Smooth muscle cell of the brain vasculature (primary cell): Measurements from ENCODE around the gene ABCA12.

Source experiments
- DNase-seq: peaks from one replicate; pipeline ENCODE4 v3.0.0-alpha.2; 2012; ENCODE audit warnings: low read depth, low spot score

Gene ABCA12

DNA sequence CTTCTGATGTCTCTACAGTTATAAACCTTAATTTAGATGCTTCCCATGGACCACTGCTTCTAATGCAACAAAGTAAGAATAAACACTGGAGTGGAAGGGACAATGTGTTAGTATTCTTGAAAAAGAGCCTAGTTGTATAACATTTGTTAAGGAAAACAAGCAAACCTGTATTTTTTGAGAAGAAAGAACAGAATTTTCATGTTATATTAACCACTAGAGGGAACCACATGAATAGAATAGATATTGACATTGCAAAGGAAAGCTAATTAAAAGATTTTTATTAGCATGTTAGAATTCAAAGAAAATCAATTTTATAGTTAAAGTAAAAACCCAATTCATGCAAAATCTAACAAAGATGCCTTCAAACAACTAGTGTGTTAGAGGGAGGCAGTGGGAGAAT is 177.7 kb downstream of the ABCA12 start:
- DNase-seq: no peak

DNA sequence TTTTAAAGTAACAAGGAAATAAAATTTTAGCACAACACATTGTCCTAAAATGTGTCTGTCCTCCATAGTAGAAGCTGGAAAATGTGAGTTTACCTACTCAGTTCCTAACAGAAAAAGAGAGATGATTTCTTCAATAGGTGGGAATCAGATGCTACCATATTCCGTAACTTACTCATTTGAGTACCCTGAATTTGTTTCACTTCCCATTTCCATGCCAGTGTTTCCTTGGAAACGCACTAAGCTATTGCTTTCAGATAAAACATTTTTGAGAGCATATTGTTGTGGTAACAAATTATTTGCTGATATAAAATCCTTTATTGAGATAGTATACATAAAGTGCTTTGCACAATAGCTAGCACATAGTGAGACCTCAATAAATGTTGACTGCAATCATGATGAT is 191.5 kb downstream of the ABCA12 start:
- DNase-seq: no peak

DNA sequence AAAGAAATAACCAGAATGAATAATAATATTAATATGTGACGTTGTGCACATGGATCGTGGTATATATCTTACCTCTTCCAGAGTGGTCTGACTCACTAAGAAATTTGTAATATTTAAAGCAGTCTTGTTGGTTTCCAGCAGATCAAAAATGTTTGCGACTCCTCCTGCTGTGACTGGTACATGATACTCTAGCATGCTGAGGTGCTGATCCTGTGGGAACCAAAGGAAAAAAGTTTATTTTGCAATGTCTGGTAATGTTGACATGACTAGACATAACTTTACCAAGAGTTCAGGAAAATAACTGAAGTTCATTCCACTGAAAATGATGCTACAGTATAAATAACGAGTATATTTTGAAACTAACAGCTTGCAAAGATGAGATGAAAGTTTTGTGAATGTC is 204.4 kb downstream of the ABCA12 start:
- peak; percentile 37 for DNase-seq

DNA sequence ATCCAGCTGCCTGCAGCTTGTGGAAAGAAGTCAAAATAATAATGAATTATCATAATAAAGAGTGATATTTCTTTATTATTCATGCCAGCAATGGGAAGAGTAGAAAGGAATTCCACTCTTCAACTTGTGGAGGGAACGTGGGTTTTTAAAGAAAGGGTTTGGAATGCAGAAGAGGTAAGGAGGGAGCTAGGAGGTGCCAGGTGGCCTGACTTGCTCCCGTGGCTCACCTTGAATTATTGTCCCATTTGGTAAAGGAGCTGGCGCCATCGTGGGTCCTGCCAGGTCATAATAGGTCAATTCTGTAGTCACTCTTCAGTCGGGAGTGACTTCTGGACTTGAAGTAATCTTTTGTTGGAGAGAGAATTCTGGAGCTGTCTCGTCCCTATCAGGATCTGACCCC is 233.8 kb downstream of the ABCA12 start:
- DNase-seq: no peak

DNA sequence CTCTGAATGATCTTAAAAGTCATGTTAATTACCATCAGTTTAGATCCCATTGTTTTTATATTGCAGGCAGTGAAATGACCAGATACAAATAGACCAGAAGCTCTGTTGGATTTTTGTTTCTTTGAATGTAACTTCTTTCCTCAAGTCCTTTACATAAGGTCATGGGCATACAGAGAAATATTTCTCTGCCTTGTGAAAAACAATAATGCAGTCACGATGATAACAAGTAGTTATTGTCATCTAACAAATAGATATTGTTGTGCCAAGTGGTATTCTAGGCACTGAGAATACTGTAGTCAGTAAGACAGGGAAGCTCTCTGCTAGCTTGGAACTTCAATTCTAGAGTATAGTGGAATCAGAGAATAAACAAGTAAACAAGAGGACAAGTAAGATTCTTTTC is 234.2 kb downstream of the ABCA12 start:
- no peak for DNase-seq

DNA sequence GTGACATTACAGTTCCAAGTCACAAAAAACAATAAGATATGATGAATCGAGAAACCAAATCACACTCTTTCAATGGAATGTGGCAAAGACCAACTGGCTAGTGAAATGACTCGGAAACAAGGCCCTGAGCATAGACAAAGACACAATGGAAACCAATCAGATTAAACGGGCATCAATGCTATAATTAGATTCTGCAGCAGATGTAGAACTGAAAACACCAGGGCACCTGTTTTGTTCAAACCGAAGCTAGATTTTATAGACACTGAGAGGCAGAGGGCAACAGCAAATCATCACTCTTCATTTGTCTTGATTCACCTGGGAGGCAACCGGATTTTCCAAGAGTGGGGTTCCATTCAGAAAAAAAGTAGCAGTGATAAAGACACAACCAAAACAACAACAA is 236.1 kb downstream of the ABCA12 start:
- DNase-seq: no peak

DNA sequence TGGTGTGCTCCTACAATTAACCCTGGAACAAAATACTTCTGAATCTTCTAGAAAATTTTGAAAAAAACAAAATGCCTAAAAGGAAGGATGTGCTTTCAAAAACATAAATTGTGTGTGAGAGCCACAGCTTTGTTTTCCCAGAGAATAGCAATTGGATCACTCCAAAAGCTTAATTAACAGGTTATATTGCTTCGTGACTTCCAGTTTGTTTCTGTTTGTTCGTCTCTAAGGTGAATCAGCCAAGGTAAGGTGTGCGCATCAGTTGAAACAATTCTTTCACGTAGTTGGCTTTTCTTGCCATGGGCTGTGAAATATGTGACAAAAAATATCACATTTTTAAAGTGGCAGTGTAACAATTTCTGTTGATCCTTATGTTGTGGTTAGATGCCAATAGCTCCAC is 238.7 kb downstream of the ABCA12 start:
- DNase-seq: no peak

DNA sequence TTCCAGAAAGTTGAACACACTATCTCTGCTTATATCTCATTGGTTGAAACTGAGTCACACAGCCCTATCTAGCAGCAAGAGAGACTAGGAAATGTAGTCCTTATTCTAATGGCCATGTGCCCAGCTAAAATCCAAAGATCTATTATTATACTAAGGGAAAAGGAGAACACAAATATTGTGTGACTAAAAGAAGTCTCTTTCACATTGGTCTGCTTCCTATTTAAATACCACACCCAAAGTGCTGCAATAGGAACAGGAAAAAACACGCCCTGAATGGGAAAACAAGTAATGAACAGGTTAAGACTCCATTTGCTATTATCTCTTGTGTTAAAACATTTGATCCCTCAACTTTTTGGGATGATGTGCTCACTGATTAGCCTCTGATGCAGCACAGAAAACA is 242.2 kb downstream of the ABCA12 start:
- DNase-seq: no peak

DNA sequence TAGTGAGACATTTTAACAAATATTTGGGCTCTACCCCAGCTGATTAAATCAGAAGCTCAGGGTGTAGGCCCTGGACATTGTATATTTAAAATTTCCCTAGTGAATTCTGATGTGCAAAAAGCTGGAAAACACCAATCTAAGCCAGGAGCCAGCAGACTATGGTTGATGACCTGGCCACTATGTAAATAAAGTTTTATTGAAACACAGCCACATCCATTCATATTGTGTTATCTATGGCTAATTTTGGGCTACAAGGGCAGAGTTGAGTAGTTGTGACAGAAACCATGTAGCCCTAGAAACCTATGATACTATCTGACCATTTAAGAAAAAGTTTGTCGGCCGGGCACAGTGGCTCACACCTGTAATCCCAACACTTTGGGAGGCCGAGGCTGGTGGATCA is 243.0 kb downstream of the ABCA12 start:
- DNase-seq: no peak

DNA sequence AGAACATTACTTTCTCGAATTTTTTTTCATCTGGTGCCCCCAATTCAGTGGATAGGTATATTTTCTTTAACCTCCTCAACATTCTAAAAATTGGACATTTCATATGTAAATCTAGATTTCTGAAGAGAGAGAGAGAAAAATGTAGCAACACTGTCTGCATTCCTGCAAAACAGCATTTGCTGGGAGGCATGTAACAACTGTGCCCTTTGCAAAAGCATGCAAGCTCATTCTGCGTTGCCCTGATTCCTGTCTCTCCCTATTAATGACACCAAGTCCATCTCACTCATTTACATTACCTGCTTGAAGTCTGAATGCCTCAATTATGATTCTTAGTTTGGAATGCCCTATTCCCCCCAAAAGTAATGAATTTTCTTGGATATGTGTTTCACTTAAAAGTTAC is 249.1 kb downstream of the ABCA12 start:
- no peak for DNase-seq

DNA sequence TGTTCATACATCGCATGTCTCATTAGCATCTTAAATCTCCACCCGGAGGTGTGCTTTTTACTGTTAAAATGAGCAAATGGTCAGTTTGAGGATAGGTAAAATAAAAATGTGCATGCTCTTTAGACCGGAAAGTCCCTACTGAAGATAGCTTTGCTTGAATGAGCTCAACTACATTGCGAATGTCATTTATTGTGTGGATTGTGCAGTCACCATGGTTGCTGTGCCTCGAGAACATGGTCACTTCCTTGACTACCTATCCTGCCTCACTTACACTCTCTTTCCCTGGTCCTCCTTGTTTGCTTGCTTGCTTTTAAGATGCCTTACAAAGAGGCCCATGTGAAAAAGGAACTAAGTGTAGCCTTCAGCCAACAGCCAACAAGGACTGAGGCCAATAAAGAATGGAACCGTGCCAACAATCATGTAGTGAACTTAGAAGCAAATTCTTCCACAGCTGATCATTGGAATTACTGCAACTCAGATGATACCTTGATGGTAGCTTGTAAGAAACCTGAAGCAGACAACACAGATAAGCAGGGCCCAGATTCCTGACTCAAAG is 256.7 kb downstream of the ABCA12 start:
- DNase-seq: no peak
